Mesothelial cell of epicardium (in vitro differentiated cells): ENCODE data around the gene CHST3. TPM values are rescaled to one million over a fixed set of nuclear protein-coding genes. Genes with fewer than 3 reads are reported as not detected.
A peak's percentile ranks its signal among the peaks of the same experiment; 100 is the strongest.

ENCODE experiments used
- DNase-seq, 2 experiments: peaks; one replicate each; pipeline ENCODE4 v3.0.0; 2021; ENCODE audit warnings: low spot score in 2 of 2; ENCODE audit not compliant: unreplicated experiment in 2 of 2
- H3K27ac Mint-ChIP-seq: 2 replicates; pipeline ENCODE4 v1.8.0; 2021; ENCODE audit warnings: mixed read lengths
- H3K27me3 Mint-ChIP-seq: 2 replicates; pipeline ENCODE4 v1.8.0; 2021; ENCODE audit warnings: low read depth, mixed read lengths
- H3K36me3 Mint-ChIP-seq: 2 replicates; pipeline ENCODE4 v1.8.0; 2021; ENCODE audit warnings: mixed read lengths
- H3K4me1 Mint-ChIP-seq: 2 replicates; pipeline ENCODE4 v1.8.0; 2021; ENCODE audit warnings: mixed read lengths
- H3K4me3 Mint-ChIP-seq: 2 replicates; pipeline ENCODE4 v1.8.0; 2021; ENCODE audit warnings: mild to moderate bottlenecking, moderate library complexity, mixed read lengths
- H3K9me3 Mint-ChIP-seq: 2 replicates; pipeline ENCODE4 v1.8.0; 2021; ENCODE audit warnings: mixed read lengths
- total RNA-seq: library from RNA; stranded (reverse); gene quantifications from 3 replicates; pipeline ENCODE4 v1.2.1, GENCODE V29; 2021
- TF ChIP-seq, protein P1 (sequence below): fragments of 200-600 bp; sonication (generic); IDR thresholded peaks from one replicate; pipeline ENCODE4 v1.5.0; 2021; ENCODE audit warnings: antibody characterized with exemption; ENCODE audit not compliant: unreplicated experiment

The CHST3 gene
- total RNA-seq, 1 donor from 2014 or later = 27.6 TPM

DNA sequence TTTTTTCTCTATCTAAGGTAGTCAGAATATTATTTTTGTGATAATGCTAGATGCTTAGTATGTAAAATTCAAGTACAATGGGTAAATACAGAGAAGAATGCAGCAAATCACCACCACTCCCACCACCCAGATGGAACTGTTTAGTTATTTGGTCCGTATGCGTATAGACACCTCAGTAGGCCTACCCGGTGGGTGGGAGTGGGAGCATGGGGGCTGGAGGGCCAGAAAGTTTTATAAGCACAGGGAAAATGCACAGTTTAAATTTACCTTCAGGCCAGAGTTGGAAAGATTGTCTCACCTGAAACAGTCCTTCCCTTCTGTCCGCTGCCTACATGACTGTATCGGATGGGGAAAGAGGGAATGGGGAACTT lies 15.5 kb downstream of the CHST3 start:
- TF ChIP-seq, protein P1, sequence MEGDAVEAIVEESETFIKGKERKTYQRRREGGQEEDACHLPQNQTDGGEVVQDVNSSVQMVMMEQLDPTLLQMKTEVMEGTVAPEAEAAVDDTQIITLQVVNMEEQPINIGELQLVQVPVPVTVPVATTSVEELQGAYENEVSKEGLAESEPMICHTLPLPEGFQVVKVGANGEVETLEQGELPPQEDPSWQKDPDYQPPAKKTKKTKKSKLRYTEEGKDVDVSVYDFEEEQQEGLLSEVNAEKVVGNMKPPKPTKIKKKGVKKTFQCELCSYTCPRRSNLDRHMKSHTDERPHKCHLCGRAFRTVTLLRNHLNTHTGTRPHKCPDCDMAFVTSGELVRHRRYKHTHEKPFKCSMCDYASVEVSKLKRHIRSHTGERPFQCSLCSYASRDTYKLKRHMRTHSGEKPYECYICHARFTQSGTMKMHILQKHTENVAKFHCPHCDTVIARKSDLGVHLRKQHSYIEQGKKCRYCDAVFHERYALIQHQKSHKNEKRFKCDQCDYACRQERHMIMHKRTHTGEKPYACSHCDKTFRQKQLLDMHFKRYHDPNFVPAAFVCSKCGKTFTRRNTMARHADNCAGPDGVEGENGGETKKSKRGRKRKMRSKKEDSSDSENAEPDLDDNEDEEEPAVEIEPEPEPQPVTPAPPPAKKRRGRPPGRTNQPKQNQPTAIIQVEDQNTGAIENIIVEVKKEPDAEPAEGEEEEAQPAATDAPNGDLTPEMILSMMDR = no peak
- H3K36me3 Mint-ChIP-seq = peaks cover 3% of the 10 kb centered on the region
- H3K4me3 Mint-ChIP-seq = no peak overlapping the region
- no peaks in the 10 kb centered on the region for H3K9me3 Mint-ChIP-seq
- peaks cover 69% of the 10 kb centered on the region for H3K4me1 Mint-ChIP-seq
- H3K27ac Mint-ChIP-seq = peak overlapping the region; percentile 76
- DNase-seq = no peak
- H3K27me3 Mint-ChIP-seq = no peaks in the 10 kb centered on the region

DNA sequence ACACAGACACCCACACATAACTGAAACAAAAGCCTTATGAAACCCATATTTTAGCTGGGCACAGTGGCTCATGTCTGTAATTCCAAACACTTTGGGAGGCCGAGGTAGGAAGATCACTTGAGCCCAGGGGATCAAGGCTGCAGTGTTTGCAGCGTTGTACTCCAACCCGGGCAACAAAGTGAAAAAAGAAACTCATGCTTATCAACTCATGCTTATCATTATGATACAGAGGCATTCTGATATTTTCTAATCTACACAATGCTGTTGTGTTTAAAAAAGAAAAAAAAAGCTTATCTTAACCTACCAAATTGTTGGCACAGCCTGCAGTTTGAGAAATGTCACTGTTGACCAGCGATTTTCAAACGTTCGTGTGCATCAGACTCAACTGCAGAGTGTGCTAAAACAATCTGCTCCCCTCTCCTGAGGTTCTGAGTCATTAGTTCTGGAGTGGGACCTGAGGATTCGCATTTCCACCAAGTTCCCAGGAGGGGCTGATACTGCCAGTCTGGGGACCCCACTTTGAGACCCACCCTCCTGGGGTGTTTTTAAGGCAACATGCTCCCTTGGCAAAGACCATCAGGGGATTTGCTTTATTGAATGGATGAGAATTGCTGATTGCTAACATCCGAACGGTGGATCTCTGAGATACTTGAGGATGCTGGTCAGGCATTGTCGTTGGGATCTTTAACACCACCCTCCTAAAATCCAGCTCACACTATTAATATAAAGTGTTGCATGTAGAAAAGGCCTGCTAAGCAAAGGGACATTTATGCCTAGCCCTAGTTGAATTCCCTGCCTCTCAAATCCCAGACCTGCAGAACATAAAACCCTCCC lies 16.2 kb downstream of the CHST3 start:
- TF ChIP-seq, protein P1 = no peak
- H3K4me3 Mint-ChIP-seq = no peak overlapping the region
- DNase-seq = no peak
- no peaks in the 10 kb centered on the region for H3K27me3 Mint-ChIP-seq
- H3K4me1 Mint-ChIP-seq = peaks cover 70% of the 10 kb centered on the region
- no peaks in the 10 kb centered on the region for H3K9me3 Mint-ChIP-seq
- H3K27ac Mint-ChIP-seq = peak overlapping the region; percentile 76
- peaks cover 6% of the 10 kb centered on the region for H3K36me3 Mint-ChIP-seq

DNA sequence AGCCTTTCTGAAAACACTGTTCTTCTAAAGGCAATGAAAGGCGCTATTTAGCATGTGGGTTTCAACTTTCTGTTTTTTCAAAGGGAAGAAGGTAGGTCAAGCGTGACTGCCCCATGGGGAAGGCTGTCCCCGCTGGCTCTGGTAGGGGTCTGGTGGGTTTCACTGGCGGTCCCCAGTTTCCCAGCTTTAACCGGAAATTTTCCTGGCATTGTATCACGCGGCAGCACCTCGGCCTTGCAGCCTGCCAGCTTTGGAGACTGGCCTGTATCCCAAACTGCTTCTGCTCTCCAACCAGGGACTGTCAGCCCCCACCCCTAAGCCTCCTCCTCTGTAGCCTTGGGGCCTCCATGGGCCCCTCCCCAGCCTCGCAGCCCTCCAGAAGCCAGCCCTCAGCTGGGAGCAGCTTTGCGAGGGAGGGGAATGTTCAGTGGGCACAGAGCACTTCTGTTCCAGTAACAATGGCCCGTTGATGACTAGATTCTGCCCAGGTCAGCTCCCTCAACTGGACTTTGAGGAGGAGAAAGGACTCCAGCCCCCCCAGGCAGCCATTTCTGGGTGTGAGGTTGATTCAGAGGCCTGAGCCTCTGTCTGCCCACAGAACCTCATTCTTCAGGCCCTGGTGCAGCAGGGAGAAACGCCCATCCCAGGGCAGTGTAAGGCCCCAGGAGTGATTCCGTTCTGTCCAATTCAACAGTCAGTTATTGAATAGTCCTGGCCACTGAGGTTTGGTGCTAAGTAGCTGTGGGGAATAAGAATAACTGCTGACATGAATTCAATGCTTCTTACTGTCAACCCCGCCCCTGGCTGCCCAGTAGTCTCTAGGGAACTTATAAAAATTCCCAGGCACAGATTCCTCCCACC lies 17.1 kb downstream of the CHST3 start:
- TF ChIP-seq, protein P1 = no peak
- no peaks in the 10 kb centered on the region for H3K27me3 Mint-ChIP-seq
- peaks cover 72% of the 10 kb centered on the region for H3K4me1 Mint-ChIP-seq
- no peaks in the 10 kb centered on the region for H3K9me3 Mint-ChIP-seq
- peak overlapping the region; percentile 69 for H3K27ac Mint-ChIP-seq
- H3K4me3 Mint-ChIP-seq = no peak overlapping the region
- H3K36me3 Mint-ChIP-seq = peaks cover 8% of the 10 kb centered on the region
- no peak for DNase-seq

DNA sequence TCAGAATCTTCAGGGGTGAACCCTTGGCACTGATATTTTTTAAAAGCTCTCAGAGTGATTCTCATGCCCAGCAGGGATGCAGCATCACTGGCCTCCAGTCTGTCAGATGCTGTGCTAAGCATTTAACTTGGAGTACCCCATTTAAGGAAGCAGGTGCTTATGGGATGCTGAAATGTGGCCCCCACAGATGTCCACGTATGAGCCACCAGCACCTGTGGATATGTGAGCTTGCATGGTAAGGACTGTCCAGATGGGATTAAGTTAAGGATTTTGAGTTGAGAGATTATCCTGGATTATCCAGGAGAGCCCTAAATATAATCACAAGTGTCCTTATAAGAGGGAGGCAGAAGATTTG lies 17.7 kb downstream of the CHST3 start:
- H3K4me1 Mint-ChIP-seq = peaks cover 73% of the 10 kb centered on the region

More for the DNA sequence above, 17.7 kb downstream of the CHST3 start:
- no peak overlapping the region for H3K4me3 Mint-ChIP-seq
- DNase-seq = no peak
- TF ChIP-seq, protein P1 = no peak
- H3K27me3 Mint-ChIP-seq = no peaks in the 10 kb centered on the region
- no peaks in the 10 kb centered on the region for H3K9me3 Mint-ChIP-seq
- H3K36me3 Mint-ChIP-seq = peaks cover 8% of the 10 kb centered on the region
- peak overlapping the region; percentile 69 for H3K27ac Mint-ChIP-seq
